Right lobe of liver (tissue), 6 donors: Measurements from ENCODE around the gene HBS1L. TPM values are rescaled to one million over a fixed set of nuclear protein-coding genes. Genes with fewer than 3 reads are reported as not detected.

Experiments used
- ATAC-seq, 4 donors: fragments of 200-7000 bp; cut with Tn5 transposase; one replicate each; pipeline ENCODE4 v1.9.1; 2020; ENCODE audit warnings: mild to moderate bottlenecking in 4 of 4, moderate library complexity in 4 of 4
- DNase-seq, 3 donors: peaks; one replicate each; pipeline ENCODE4 v3.0.0-alpha.2; 2020
- H3K27ac ChIP-seq, 3 donors: fragments of 200-600 bp; one replicate each; pipeline ENCODE4 v1.8.0; 2022
- H3K27me3 ChIP-seq, 2 donors: fragments of 200-600 bp; one replicate each; pipeline ENCODE4 v1.8.0; 2022
- H3K36me3 ChIP-seq, 4 donors: fragments of 200-600 bp; sonication (generic) in 1 of 4; one replicate each; pipeline versions ENCODE4 v1.5.1 to v1.8.0; 2017 to 2022; ENCODE audit warnings: control low read depth in 1 of 4
- H3K4me1 ChIP-seq, 4 donors: fragments of 200-600 bp; sonication (generic) in 1 of 4; one replicate each; pipeline versions ENCODE4 v1.5.1 to v1.8.0; 2017 to 2022; ENCODE audit warnings: control low read depth in 1 of 4
- H3K4me3 ChIP-seq, 3 donors: fragments of 200-600 bp; one replicate each; pipeline ENCODE4 v1.8.0; 2022
- H3K9me3 ChIP-seq, 4 donors: fragments of 200-600 bp; sonication (generic) in 1 of 4; one replicate each; pipeline versions ENCODE4 v1.5.1 to v1.8.0; 2017 to 2022; ENCODE audit warnings: control low read depth in 1 of 4
- CTCF ChIP-seq, 4 donors: fragments of 200-600 bp in 3 of 4; fragments of 450-650 bp in 1 of 4; IDR thresholded peaks; one replicate each; pipeline versions ENCODE4 v1.5.1 to v1.8.0; 2016 to 2022; ENCODE audit warnings: antibody characterized with exemption in 4 of 4, mild to moderate bottlenecking in 2 of 4
- POLR2A ChIP-seq: fragments of 450-650 bp; IDR thresholded peaks from one replicate; pipeline ENCODE4 v1.6.1; 2017; ENCODE audit warnings: antibody characterized with exemption, mild to moderate bottlenecking
- WGBS: methylation state at CpG from one replicate; pipeline ENCODE4 v1.1.6; 2018; ENCODE audit warnings: low coverage, low lambda C conversion rate; ENCODE audit not compliant: insufficient coverage; ENCODE audit errors: missing lambda C conversion rate; 5-methylcytosine and 5-hydroxymethylcytosine counted together
- intact Hi-C, 2 donors: fragments of 100-400 bp; cut with DNase I; formaldehyde crosslinking; loops; one replicate each; pipeline versions ENCODE4 v1.11.2 to v1.14.1; 2022
- total RNA-seq, 6 experiments: library from RNA; depleted of rRNA in 2 of 6; stranded (reverse); fragments of >200 nt in 2 of 6; fragmentation: NEBNext Ultra II Directional in 3 of 6; extraction: Animal tissue kit (Norgen Biotek cat#: 25700) in 3 of 6; gene quantifications; one replicate each; pipeline versions ENCODE4 v1.1.0 to v1.2.4, GENCODE V29; 2016 to 2023
- donor health status: DM: no; HTN: yes; CAD: no.
- donor health status: DM: no; HTN: no; CAD: no.
- donor health status: DM: no; HTN: no; CAD: no.
- donor health status: DM: no; HTN: yes; CAD: no.
- donor health status: DM: no; HTN: yes; CAD: no.

HBS1L gene
- total RNA-seq, 6 experiments from 2014 or later, result 31.8 to 47.2 (median 37.1) TPM

GRCh38 chr6:135092724-135093123 lies 38.1 kb upstream of the HBS1L start:
- Histone ChIP-seq H3K4me3 (no peak overlapping the region), H3K36me3 (no peaks in the 10 kb centered on the region), H3K9me3 (no peaks in the 10 kb centered on the region), H3K4me1 (peaks cover 0 to 9% (median 3%) of the 10 kb centered on the region in 4 donors), H3K27me3 (no peaks in the 10 kb centered on the region), H3K27ac (no peak overlapping the region)
- WGBS, result 100% methylated on average over 3 of the region's 3 CpGs
- no peak for DNase-seq
- no peak for ATAC-seq
- intact Hi-C loops, result no loop called here
- TF ChIP-seq CTCF (IDR thresholded peaks at IDR 0.05) (no peak), POLR2A (no peak)

GRCh38 chr6:135090819-135091218 lies 36.2 kb upstream of the HBS1L start:
- Histone ChIP-seq H3K4me3 (no peak overlapping the region), H3K27me3 (no peaks in the 10 kb centered on the region), H3K27ac (no peak overlapping the region), H3K4me1 (peaks cover 0 to 6% (median 2%) of the 10 kb centered on the region in 4 donors), H3K36me3 (no peaks in the 10 kb centered on the region), H3K9me3 (no peaks in the 10 kb centered on the region)
- intact Hi-C loops, result no loop called here
- TF ChIP-seq POLR2A, result no peak
- TF ChIP-seq CTCF (IDR thresholded peaks at IDR 0.05), result no peak
- DNase-seq (no peak), ATAC-seq (no peak)
- 91% methylated on average over 1 of the region's 2 CpGs for WGBS

- intact Hi-C loops, result no loop called here
- H3K36me3 ChIP-seq, result no peaks in the 10 kb centered on the region
- ATAC-seq (no peak), DNase-seq (no peak)
- H3K27me3 ChIP-seq, result no peaks in the 10 kb centered on the region
- TF ChIP-seq CTCF (IDR thresholded peaks at IDR 0.05) (no peak), POLR2A (no peak)
- no peak overlapping the region for H3K4me3 ChIP-seq
- no peak overlapping the region for H3K27ac ChIP-seq
- 79% methylated on average over 4 of the region's 4 CpGs for WGBS
- no peaks in the 10 kb centered on the region for H3K9me3 ChIP-seq
- H3K4me1 ChIP-seq, result peaks cover 0 to 6% (median 2%) of the 10 kb centered on the region in 4 donors
Observed at GRCh38 chr6:135089901-135090300, 35.3 kb upstream of the HBS1L start.

- DNase-seq (no peak), ATAC-seq (peak; percentile 95 to 96 (median 95))
- no peaks in the 10 kb centered on the region for H3K27me3 ChIP-seq
- TF ChIP-seq POLR2A (peak; percentile 41), CTCF (IDR thresholded peaks at IDR 0.05) (peak; percentile 52 to 64 (median 56))
- peak overlapping the region; percentile 5 to 41 (median 30) for H3K4me3 ChIP-seq
- 24% methylated on average over 3 of the region's 3 CpGs for WGBS
- H3K9me3 ChIP-seq, result no peaks in the 10 kb centered on the region
- H3K36me3 ChIP-seq, result no peaks in the 10 kb centered on the region
- H3K27ac ChIP-seq, result peak overlapping the region; percentile 10 to 58 (median 41)
- peaks cover 0 to 6% (median 2%) of the 10 kb centered on the region in 4 donors for H3K4me1 ChIP-seq
- intact Hi-C loops, result no loop called here
Observed at GRCh38 chr6:135088818-135089809, 34.5 kb upstream of the HBS1L start.
